Gastroesophageal sphincter (tissue), 3 donors: Measurements from ENCODE around the gene MEIS2.

ENCODE experiments used
- CTCF ChIP-seq, 4 experiments: fragments of 200-600 bp in 2 of 4; fragments of 450-650 bp in 2 of 4; sonication (generic) in 1 of 4; IDR thresholded peaks; one replicate each; pipeline ENCODE4 v1.5.1; 2017 to 2019; ENCODE audit warnings: antibody characterized with exemption in 4 of 4, mild to moderate bottlenecking in 2 of 4, moderate library complexity in 2 of 4
- EP300 ChIP-seq: sonication (generic); formaldehyde crosslinking; IDR thresholded peaks from one replicate; pipeline ENCODE4 v1.6.1; 2017; ENCODE audit warnings: antibody characterized with exemption, mild to moderate bottlenecking
- POLR2A ChIP-seq, 2 donors: fragments of 450-650 bp; IDR thresholded peaks; one replicate each; pipeline ENCODE4 v1.6.1; 2017; ENCODE audit warnings: antibody characterized with exemption in 2 of 2, mild to moderate bottlenecking in 2 of 2, moderate library complexity in 1 of 2
- POLR2AphosphoS5 ChIP-seq: sonication (generic); formaldehyde crosslinking; IDR thresholded peaks from one replicate; pipeline ENCODE4 v1.6.1; 2017; ENCODE audit warnings: antibody characterized with exemption

DNA sequence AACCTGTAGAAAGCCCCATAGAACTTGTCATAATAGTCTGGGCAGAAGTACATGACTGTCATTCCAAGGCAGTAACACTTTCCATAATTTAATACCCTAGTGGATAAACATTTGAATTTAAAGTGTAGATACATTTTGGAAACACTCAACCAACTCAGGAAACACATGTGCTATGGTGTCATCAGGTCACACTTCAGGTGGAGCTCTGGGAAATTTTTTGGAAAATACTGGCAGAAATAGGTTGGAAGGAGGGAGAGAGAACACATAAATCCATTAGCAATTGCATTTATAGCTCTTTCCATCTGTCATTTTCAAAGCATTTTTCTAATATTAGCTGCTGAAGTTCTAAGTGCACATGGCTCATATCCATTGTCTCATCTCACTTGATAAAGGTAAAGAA is 135.7 kb downstream of the MEIS2 start:
- TF ChIP-seq CTCF (IDR thresholded peaks at IDR 0.05) (no peak), POLR2A (IDR thresholded peaks at IDR 0.05) (no peak), EP300 (no peak), POLR2AphosphoS5 (no peak)
